Kidney tubule cell (primary cell): ENCODE measurements around the gene ADAMTS2.

Experiments
- DNase-seq: peaks from one replicate; pipeline ENCODE4 v3.0.0-alpha.2; 2018; ENCODE audit warnings: low spot score

ADAMTS2 gene

GRCh38 chr5:179232091-179232735, 113.0 kb downstream of the ADAMTS2 start:
- peak; percentile 32 for DNase-seq

- no peak for DNase-seq
Observed at GRCh38 chr5:179231309-179231708, 114.0 kb downstream of the ADAMTS2 start.

GRCh38 chr5:179230061-179230461, 115.2 kb downstream of the ADAMTS2 start:
- DNase-seq: no peak

- no peak for DNase-seq
Observed at GRCh38 chr5:179229331-179229831, 115.9 kb downstream of the ADAMTS2 start.

GRCh38 chr5:179228341-179229121, 116.7 kb downstream of the ADAMTS2 start:
- peak; percentile 20 for DNase-seq

- no peak for DNase-seq
Observed at GRCh38 chr5:179227580-179228311, 117.5 kb downstream of the ADAMTS2 start.

- no peak for DNase-seq
Observed at GRCh38 chr5:179227229-179227579, 118.1 kb downstream of the ADAMTS2 start.

GRCh38 chr5:179226696-179227095, 118.6 kb downstream of the ADAMTS2 start:
- no peak for DNase-seq

GRCh38 chr5:179225387-179225786, 119.9 kb downstream of the ADAMTS2 start:
- no peak for DNase-seq

- no peak for DNase-seq
Observed at GRCh38 chr5:179224741-179225140, 120.5 kb downstream of the ADAMTS2 start.

GRCh38 chr5:179223961-179224360, 121.3 kb downstream of the ADAMTS2 start:
- DNase-seq: no peak

GRCh38 chr5:179223528-179223927, 121.7 kb downstream of the ADAMTS2 start:
- no peak for DNase-seq

GRCh38 chr5:179222246-179223017, 122.8 kb downstream of the ADAMTS2 start:
- DNase-seq: no peak

GRCh38 chr5:179221877-179222220, 123.4 kb downstream of the ADAMTS2 start:
- no peak for DNase-seq

GRCh38 chr5:179221196-179221876, 123.9 kb downstream of the ADAMTS2 start:
- DNase-seq: no peak

GRCh38 chr5:179220716-179221115, 124.5 kb downstream of the ADAMTS2 start:
- DNase-seq: no peak

GRCh38 chr5:179219661-179220620, 125.3 kb downstream of the ADAMTS2 start:
- DNase-seq: no peak

GRCh38 chr5:179218943-179219330, 126.3 kb downstream of the ADAMTS2 start:
- no peak for DNase-seq

- no peak for DNase-seq
Observed at GRCh38 chr5:179217956-179218942, 127.0 kb downstream of the ADAMTS2 start.
